GM19193 (cell line): ENCODE results near the gene ACADL.

ENCODE experiments used
- POLR2A ChIP-seq: IDR thresholded peaks from 4 replicates; pipeline ENCODE4 v1.6.1; 2011; ENCODE audit not compliant: insufficient read depth, insufficient read length; ENCODE audit errors: extremely low read depth

ACADL gene

DNA sequence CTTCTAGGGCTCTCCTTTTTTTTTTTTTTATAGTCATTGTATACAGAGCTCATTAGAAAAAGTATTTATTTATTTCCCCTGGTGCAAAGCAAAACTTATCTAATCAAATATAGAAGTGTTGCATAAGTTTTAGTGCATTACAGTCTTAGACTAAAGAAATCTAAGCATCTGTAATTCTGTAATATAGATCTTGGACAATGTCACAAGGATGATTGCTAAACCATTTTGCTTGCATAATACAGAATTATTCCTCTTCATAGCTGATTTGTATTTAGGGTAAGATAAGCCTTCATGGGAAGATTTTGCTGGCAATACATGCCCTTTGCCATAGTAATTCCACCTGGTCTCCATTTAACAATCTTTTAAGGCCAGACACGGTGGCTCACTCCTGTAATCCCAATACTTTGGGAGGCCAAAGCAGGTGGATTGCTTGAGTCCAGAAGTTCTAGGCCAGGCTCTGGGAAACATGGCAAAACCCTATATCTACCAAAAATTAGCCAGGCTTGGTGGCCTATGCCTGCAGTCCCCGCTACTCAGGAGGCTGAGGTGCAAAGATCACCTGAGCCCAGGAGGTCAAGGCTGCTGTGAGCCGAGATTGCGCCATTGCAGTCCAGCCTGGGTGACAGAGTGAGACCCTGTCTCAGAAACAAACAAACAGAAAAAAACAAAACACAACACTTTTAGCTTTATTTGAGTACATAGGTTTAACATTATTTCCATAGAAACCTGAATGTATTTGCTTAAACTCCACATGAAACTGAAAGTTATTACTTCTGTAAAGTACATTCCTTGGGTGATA, 2.2 kb upstream of the ACADL start:
- no peak for TF ChIP-seq POLR2A

- no peak for TF ChIP-seq POLR2A
These were observed 976 bp upstream of the ACADL start for GRCh38 chr2:210226223-210226622.

DNA sequence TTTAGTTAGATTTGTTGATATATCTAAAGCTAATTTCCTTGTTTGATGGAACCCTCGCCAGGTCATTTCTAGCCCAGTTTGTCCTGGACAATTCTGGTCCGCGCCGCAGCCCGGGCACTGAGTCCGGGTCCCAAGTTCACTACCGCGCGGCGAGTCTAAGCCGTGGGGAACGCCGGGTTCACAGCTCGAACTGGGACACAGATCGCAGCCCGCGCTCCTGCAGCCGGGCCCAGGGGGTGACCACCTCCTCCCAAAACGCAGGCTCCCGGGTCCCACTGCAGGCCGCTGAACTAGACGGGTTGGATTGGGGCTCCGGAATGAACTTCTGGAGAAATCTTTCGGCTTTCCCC, 681 bp downstream of the ACADL start:
- TF ChIP-seq POLR2A = no peak

DNA sequence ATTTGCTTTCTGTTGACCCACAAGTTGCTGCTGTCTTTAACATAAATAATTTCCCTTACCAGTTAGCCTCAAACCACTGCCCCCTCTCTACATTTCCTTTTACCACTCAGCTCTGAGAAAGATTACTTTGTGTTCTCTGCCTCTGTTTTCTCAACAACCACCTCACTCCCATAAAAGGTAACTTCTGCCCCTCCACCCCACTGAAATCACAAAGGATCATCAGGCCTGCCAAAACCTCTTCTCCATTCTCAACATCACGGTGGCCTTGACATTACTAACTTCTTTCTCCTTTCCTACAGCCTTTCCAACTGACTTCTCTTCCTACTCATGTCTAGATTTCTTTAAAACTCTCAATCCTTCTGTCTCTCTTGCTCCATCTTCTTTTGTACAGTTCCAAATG, 10.1 kb downstream of the ACADL start:
- no peak for TF ChIP-seq POLR2A

DNA sequence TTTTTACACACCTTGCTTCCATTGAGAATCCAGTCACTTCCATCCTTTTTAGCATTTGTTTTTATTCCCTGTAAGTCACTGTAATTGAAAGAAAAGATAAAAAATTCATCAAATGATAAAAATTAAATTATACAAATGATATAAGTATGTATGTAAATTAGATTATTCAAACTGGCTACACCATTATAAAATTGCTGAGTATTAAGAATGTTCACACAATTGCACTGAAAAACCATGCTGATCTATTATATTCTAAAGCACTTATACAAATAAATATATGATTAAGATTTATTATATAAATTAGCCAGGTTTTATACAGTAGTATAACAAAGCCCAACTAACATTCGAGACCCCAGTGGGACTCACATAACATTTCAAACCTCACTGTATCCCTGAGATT, 15.1 kb downstream of the ACADL start:
- no peak for TF ChIP-seq POLR2A

GRCh38 chr2:210207929-210208328, 17.3 kb downstream of the ACADL start:
- no peak for TF ChIP-seq POLR2A

- no peak for TF ChIP-seq POLR2A
These were observed 21.7 kb downstream of the ACADL start for GRCh38 chr2:210203558-210203957.

DNA sequence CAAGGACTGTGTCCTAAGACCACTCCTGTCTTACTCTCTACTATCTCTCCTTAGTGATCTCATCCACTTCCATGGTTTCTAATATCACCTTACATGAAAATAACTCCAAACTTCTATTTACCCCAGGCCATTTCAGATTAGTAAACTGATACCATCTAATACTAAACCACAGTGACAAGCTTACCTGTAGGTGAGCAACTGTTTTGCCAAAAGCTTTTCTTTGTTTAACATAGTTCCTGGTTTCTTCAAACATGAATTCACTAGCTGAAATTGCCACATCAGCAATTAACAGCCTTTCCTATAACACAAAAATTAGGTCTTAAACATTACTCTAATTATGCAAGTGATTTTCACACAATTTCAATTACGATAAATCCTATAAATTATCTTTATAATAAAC, 22.1 kb downstream of the ACADL start:
- no peak for TF ChIP-seq POLR2A

GRCh38 chr2:210199854-210200253, 25.4 kb downstream of the ACADL start:
- no peak for TF ChIP-seq POLR2A

GRCh38 chr2:210199186-210199765, 26.0 kb downstream of the ACADL start:
- TF ChIP-seq POLR2A = no peak

- TF ChIP-seq POLR2A = no peak
These were observed 26.9 kb downstream of the ACADL start for GRCh38 chr2:210198326-210198725.

DNA sequence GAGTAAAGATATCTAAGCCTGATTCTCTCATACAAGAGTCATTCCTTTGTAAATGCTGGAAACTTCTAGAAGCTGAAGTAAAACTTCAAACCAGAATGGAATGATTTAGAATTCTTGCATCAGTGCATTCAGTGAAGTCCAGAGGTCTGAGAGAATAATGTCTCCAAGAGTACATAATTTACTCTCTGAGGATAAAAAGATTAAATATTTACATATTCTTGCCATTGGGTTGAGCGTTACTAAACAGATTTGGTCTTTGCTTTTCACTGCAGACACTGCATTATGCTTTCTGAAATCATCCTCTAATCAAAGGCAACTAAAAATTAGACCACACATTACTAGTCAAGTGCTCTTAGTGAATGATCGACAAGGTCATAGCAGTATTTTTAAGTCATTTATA, 27.5 kb downstream of the ACADL start:
- TF ChIP-seq POLR2A = no peak

- TF ChIP-seq POLR2A = no peak
These were observed 30.0 kb downstream of the ACADL start for GRCh38 chr2:210195101-210195852.

DNA sequence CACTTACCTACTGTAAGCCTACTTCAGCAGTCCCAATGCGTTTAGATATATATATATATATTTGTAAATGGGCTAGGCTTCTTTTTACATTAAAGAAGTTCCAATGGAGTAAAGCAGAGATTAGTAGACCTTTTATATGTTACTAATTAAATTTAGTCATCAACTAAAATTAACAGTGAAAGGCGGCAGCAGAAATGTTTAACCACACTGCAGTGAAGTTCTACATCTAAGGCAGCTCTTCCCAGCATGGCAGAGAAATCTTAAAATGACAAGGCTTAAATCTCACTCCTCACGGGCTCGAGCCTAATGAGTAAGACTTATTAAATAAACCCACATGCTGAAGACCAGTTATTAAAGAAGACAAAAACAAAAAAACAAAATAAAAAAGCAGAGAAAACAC, 34.9 kb downstream of the ACADL start:
- TF ChIP-seq POLR2A = no peak

DNA sequence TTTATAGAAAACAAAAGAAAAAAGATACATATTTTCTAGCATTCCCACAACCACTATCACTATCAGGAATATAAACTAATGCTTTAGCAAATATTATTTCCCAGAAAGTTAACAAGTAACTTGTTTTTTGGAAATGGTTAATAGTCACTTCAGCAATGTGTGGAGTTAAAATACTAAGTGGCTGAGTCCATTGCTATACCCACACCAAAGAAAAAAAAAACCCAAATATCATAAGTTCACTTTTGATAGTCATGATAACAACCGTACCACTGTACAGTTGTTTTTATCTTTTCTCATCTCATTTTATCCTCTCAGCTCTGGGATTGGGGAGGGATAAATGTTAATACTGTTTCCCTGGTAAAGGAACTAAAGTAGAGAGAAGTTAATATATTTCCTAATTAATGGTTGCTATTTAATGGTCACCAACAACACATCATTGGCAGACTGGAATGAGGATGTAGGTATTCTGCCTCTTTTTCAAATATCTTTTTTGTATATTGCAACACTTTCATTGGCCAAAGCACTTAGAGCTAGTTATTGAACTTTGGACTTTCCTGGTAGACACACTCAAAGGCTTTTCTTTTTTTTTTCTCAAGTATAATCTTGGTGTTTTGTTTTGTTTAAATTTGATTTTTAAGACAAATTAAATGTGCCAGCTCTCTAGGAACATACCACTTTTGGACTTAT, 35.7 kb downstream of the ACADL start:
- no peak for TF ChIP-seq POLR2A
